Stimulated activated CD8-positive, alpha-beta memory T cell treated with anti-CD3 and anti-CD28 coated beads, Interleukin-12 subunit alpha, Interleukin-12 subunit beta, amount 100 ng/mL, for 4 hours (primary cell): ENCODE results near the gene SLC6A5.

Source experiments
- DNase-seq: peaks from one replicate; pipeline ENCODE4 v3.0.0-alpha.2; 2020; ENCODE audit warnings: low read depth

Gene SLC6A5

GRCh38 chr11:20621679-20622078, 22.3 kb downstream of the SLC6A5 start:
- DNase-seq: no peak

- DNase-seq: no peak
Observed at GRCh38 chr11:20623252-20623651, 23.8 kb downstream of the SLC6A5 start.

- DNase-seq: no peak
Observed at GRCh38 chr11:20626279-20626678, 26.9 kb downstream of the SLC6A5 start.

GRCh38 chr11:20627026-20627425, 27.6 kb downstream of the SLC6A5 start:
- no peak for DNase-seq

GRCh38 chr11:20627701-20628100, 28.3 kb downstream of the SLC6A5 start:
- no peak for DNase-seq

GRCh38 chr11:20631519-20632168, 32.2 kb downstream of the SLC6A5 start:
- DNase-seq: no peak

- no peak for DNase-seq
Observed at GRCh38 chr11:20632169-20632532, 32.7 kb downstream of the SLC6A5 start.

GRCh38 chr11:20634044-20634443, 34.6 kb downstream of the SLC6A5 start:
- DNase-seq: no peak

GRCh38 chr11:20634781-20635180, 35.4 kb downstream of the SLC6A5 start:
- no peak for DNase-seq

GRCh38 chr11:20638074-20638473, 38.7 kb downstream of the SLC6A5 start:
- DNase-seq: no peak

- no peak for DNase-seq
Observed at GRCh38 chr11:20639688-20640087, 40.3 kb downstream of the SLC6A5 start.

GRCh38 chr11:20640401-20640800, 41.0 kb downstream of the SLC6A5 start:
- no peak for DNase-seq

GRCh38 chr11:20644360-20644759, 45.0 kb downstream of the SLC6A5 start:
- DNase-seq: no peak

GRCh38 chr11:20647976-20648565, 48.7 kb downstream of the SLC6A5 start:
- no peak for DNase-seq

GRCh38 chr11:20652150-20652806, 52.9 kb downstream of the SLC6A5 start:
- no peak for DNase-seq

GRCh38 chr11:20654038-20654437, 54.6 kb downstream of the SLC6A5 start:
- no peak for DNase-seq

GRCh38 chr11:20656901-20657300, 57.5 kb downstream of the SLC6A5 start:
- no peak for DNase-seq

- DNase-seq: no peak
Observed at GRCh38 chr11:20658135-20658534, 58.7 kb downstream of the SLC6A5 start.

GRCh38 chr11:20661445-20661844, 62.0 kb downstream of the SLC6A5 start:
- no peak for DNase-seq

GRCh38 chr11:20661850-20662249, 62.4 kb downstream of the SLC6A5 start:
- no peak for DNase-seq

GRCh38 chr11:20668131-20668809, 68.9 kb downstream of the SLC6A5 start:
- DNase-seq: no peak

- no peak for DNase-seq
Observed at GRCh38 chr11:20668844-20669819, 69.7 kb downstream of the SLC6A5 start, which contains the start of gene NELL1. NELL1 (plus strand) TSS chr11:20669586.
